HCT116 (cell line): ENCODE measurements around the gene TLL2. TPM values are rescaled to one million over a fixed set of nuclear protein-coding genes. Genes with fewer than 3 reads are reported as not detected.

Source experiments
- ATAC-seq: fragments of 200-7000 bp; cut with Tn5 transposase; 2 replicates; pipeline ENCODE4 v1.9.1; 2020; ENCODE audit warnings: mild to moderate bottlenecking, moderate library complexity
- BruUV-seq: library from RNA; stranded (reverse); fragments of 400-500 nt; replicated peaks from 2 replicates; lab custom pipeline; 2021; lab: Mats Ljungman, UMichigan
- CTCF ChIA-PET: fragments of 300-600 bp; sonication (Branson Sonifier 250); formaldehyde crosslinking; loops from one replicate; lab custom pipeline; 2021; ENCODE audit warnings: antibody characterized with exemption; lab: Charles Lee
- POLR2A ChIA-PET: fragments of 300-600, 350-600 bp; sonication (Branson Sonifier 250); formaldehyde crosslinking; loops from one replicate; lab custom pipeline; 2021; ENCODE audit warnings: antibody characterized with exemption; lab: Charles Lee
- RAD21 ChIA-PET, 2 experiments: fragments of 300-600 bp; sonication (Branson Sonifier 250); formaldehyde crosslinking; loops; one replicate each; lab custom pipeline; 2023; ENCODE audit warnings: low total read pairs in 2 of 2; ENCODE audit not compliant: uncharacterized antibody in 2 of 2, unreplicated experiment in 2 of 2, low non-redundant PET in 1 of 2; lab: Charles Lee
- DNase-seq: peaks from one replicate; pipeline ENCODE4 v3.0.0-alpha.2; 2010; ENCODE audit warnings: low read depth, low spot score
- H2AFZ ChIP-seq: fragments of 200-600 bp; shearing (Covaris generic), sonication (generic); 2 replicates; pipeline ENCODE4 v1.6.1; 2017; ENCODE audit warnings: low read depth, mixed run types, mixed read lengths, antibody characterized with exemption, low read length; ENCODE audit not compliant: poor library complexity, severe bottlenecking
- H3K27ac ChIP-seq: 2 replicates; pipeline ENCODE4 v1.5.1; 2012; ENCODE audit warnings: low read depth, low read length
- H3K27me3 ChIP-seq: fragments of 200-600 bp; sonication (generic); 2 replicates; pipeline ENCODE4 v1.6.1; 2016; ENCODE audit warnings: mixed run types, low read length, mixed read lengths; ENCODE audit not compliant: insufficient read depth
- H3K36me3 ChIP-seq, 2 experiments: fragments of 200-500 bp in 1 of 2; fragments of 200-600 bp in 1 of 2; sonication (Bioruptor generic) in 1 of 2; sonication (generic) in 1 of 2; 2 replicates each; pipeline versions ENCODE4 v1.5.1 to v1.6.1; 2014 to 2016; ENCODE audit warnings: low read length in 2 of 2, inconsistent platforms in 1 of 2, mixed read lengths in 1 of 2, mixed run types in 1 of 2; ENCODE audit not compliant: insufficient read depth in 2 of 2, control insufficient read depth in 1 of 2
- H3K4me1 ChIP-seq, 2 experiments: fragments of 200-600 bp in 1 of 2; sonication (generic) in 1 of 2; 2 replicates each; pipeline versions ENCODE4 v1.5.1 to v1.6.1; 2012 to 2017; ENCODE audit warnings: low read length in 2 of 2, inconsistent platforms in 1 of 2, mild to moderate bottlenecking in 1 of 2, mixed read lengths in 1 of 2, mixed run types in 1 of 2, moderate library complexity in 1 of 2; ENCODE audit not compliant: insufficient read depth in 2 of 2, control insufficient read depth in 1 of 2
- H3K4me2 ChIP-seq: fragments of 200-600 bp; sonication (generic); 2 replicates; pipeline ENCODE4 v1.6.1; 2017; ENCODE audit warnings: mixed run types, low read length, mixed read lengths
- H3K4me3 ChIP-seq, 2 experiments: fragments of 200-600 bp in 1 of 2; sonication (generic) in 1 of 2; replicated peaks in 1 of 2; 2 replicates each; pipeline ENCODE4 v1.5.1; 2011 to 2016; ENCODE audit warnings: low read length in 2 of 2, control low read depth in 1 of 2, low read depth in 1 of 2, mild to moderate bottlenecking in 1 of 2, mixed read lengths in 1 of 2, mixed run types in 1 of 2
- H3K79me2 ChIP-seq: fragments of 200-600 bp; sonication (generic); 2 replicates; pipeline ENCODE4 v1.6.1; 2017; ENCODE audit warnings: mild to moderate bottlenecking, mixed run types, low read length, moderate library complexity, mixed read lengths; ENCODE audit not compliant: insufficient read depth
- H3K9ac ChIP-seq: fragments of 200-600 bp; sonication (generic); 2 replicates; pipeline ENCODE4 v1.6.1; 2016; ENCODE audit warnings: low read length, mixed read lengths
- H3K9me2 ChIP-seq: fragments of 200-600 bp; sonication (generic), shearing (Covaris generic); 2 replicates; pipeline ENCODE4 v1.6.1; 2017; ENCODE audit warnings: mixed run types, mild to moderate bottlenecking, moderate library complexity; ENCODE audit not compliant: insufficient read depth
- H3K9me3 ChIP-seq, 2 experiments: fragments of 200-500 bp in 1 of 2; fragments of 200-600 bp in 1 of 2; sonication (Bioruptor generic) in 1 of 2; sonication (generic) in 1 of 2; 2 replicates each; pipeline ENCODE4 v1.6.1; 2014 to 2017; ENCODE audit warnings: low read length in 2 of 2, mixed read lengths in 2 of 2, inconsistent platforms in 1 of 2, low read depth in 1 of 2, mild to moderate bottlenecking in 1 of 2, mixed run types in 1 of 2, moderate library complexity in 1 of 2; ENCODE audit not compliant: control insufficient read depth in 1 of 2, insufficient read depth in 1 of 2
- H4K20me1 ChIP-seq: fragments of 200-600 bp; sonication (generic), shearing (Covaris generic); 2 replicates; pipeline ENCODE4 v1.6.1; 2017; ENCODE audit warnings: mixed run types, mild to moderate bottlenecking, moderate library complexity; ENCODE audit not compliant: insufficient read depth
- ATF3 ChIP-seq: IDR thresholded peaks from 2 replicates; pipeline ENCODE4 v1.6.1; 2012
- CBX3 ChIP-seq: IDR thresholded peaks from 2 replicates; pipeline ENCODE4 v1.6.1; 2012; ENCODE audit warnings: low read depth
- CEBPB ChIP-seq: IDR thresholded peaks from 2 replicates; pipeline ENCODE4 v1.6.1; 2012; ENCODE audit warnings: low read depth
- CTCF ChIP-seq, 3 experiments: fragments of 200-600 bp in 1 of 3; sonication (generic) in 1 of 3; IDR thresholded peaks in 2 of 3; conservative IDR thresholded peaks in 1 of 3; 2 replicates each; pipeline ENCODE4 v1.5.1; 2012 to 2017; ENCODE audit warnings: low read depth in 2 of 3, low read length in 2 of 3, antibody characterized with exemption in 1 of 3, borderline replicate concordance in 1 of 3, control low read depth in 1 of 3, mild to moderate bottlenecking in 1 of 3, mixed read lengths in 1 of 3, mixed run types in 1 of 3, moderate library complexity in 1 of 3; ENCODE audit not compliant: insufficient read depth in 1 of 3
- EGR1 ChIP-seq: IDR thresholded peaks from 2 replicates; pipeline ENCODE4 v1.6.1; 2012; ENCODE audit warnings: low read depth
- ELF1 ChIP-seq: IDR thresholded peaks from 2 replicates; pipeline ENCODE4 v1.6.1; 2012; ENCODE audit warnings: low read depth, borderline replicate concordance
- EZH2phosphoT487 ChIP-seq: fragments of 200-600 bp; IDR thresholded peaks from 2 replicates; pipeline ENCODE4 v1.6.1; 2018; ENCODE audit warnings: antibody characterized with exemption, borderline replicate concordance
- FOSL1 ChIP-seq: IDR thresholded peaks from 2 replicates; pipeline ENCODE4 v1.6.1; 2012; ENCODE audit warnings: low read depth
- JUND ChIP-seq: IDR thresholded peaks from 2 replicates; pipeline ENCODE4 v1.6.1; 2012
- MAX ChIP-seq: IDR thresholded peaks from 2 replicates; pipeline ENCODE4 v1.6.1; 2012
- POLR2AphosphoS5 ChIP-seq: IDR thresholded peaks from 2 replicates; pipeline ENCODE4 v1.6.1; 2011; ENCODE audit warnings: mild to moderate bottlenecking, low read depth, low read length, moderate library complexity
- RAD21 ChIP-seq: IDR thresholded peaks from 2 replicates; pipeline ENCODE4 v1.6.1; 2012; ENCODE audit warnings: low read depth, mild to moderate bottlenecking
- REST ChIP-seq: IDR thresholded peaks from 2 replicates; pipeline ENCODE4 v1.6.1; 2012; ENCODE audit warnings: low read depth
- SIN3A ChIP-seq: IDR thresholded peaks from 2 replicates; pipeline ENCODE4 v1.6.1; 2012; ENCODE audit warnings: low read depth
- SP1 ChIP-seq: IDR thresholded peaks from 2 replicates; pipeline ENCODE4 v1.6.1; 2012; ENCODE audit warnings: low read depth
- YY1 ChIP-seq: IDR thresholded peaks from 2 replicates; pipeline ENCODE4 v1.6.1; 2011; ENCODE audit warnings: low read length, low read depth, moderate library complexity, mild to moderate bottlenecking; ENCODE audit not compliant: insufficient replicate concordance; ENCODE audit errors: extremely low read depth
- ZBTB33 ChIP-seq: IDR thresholded peaks from 2 replicates; pipeline ENCODE4 v1.6.1; 2011; ENCODE audit warnings: mild to moderate bottlenecking, low read length, moderate library complexity; ENCODE audit not compliant: insufficient replicate concordance; ENCODE audit errors: extremely low read depth
- ZFX ChIP-seq: fragments of 450-650 bp; IDR thresholded peaks from 2 replicates; pipeline ENCODE4 v1.6.1; 2017
- ZNF274 ChIP-seq: fragments of 200-500 bp; sonication (Bioruptor generic); IDR thresholded peaks from 2 replicates; pipeline ENCODE4 v1.6.1; 2014; ENCODE audit warnings: mild to moderate bottlenecking, low read depth, low read length, inconsistent platforms
- intact Hi-C: fragments of 100-400 bp; cut with micrococcal nuclease; formaldehyde crosslinking; loops from 2 replicates; pipeline ENCODE4 v1.10.0; 2022
- total RNA-seq: library from RNA; stranded (reverse); gene quantifications from one replicate; pipeline ENCODE4 v1.2.1, GENCODE V29; 2021; ENCODE audit not compliant: unreplicated experiment

TLL2 gene
- total RNA-seq, 1 experiment from 2014 or later: 1.3 TPM

GRCh38 chr10:96419351-96419750 lies 94.4 kb downstream of the TLL2 start:
- no peaks in the 10 kb centered on the region for H3K79me2 ChIP-seq
- H4K20me1 ChIP-seq: no peaks in the 10 kb centered on the region
- H3K9me2 ChIP-seq: no peaks in the 10 kb centered on the region
- ChIA-PET RAD21 (no interaction called here), POLR2A (no interaction called here)
- DNase-seq: no peak
- no peaks in the 10 kb centered on the region; the same call in 1 of the 2 replicates for H3K27me3 ChIP-seq
- BruUV-seq: no TSS peak
- no peak overlapping the region for H3K9ac ChIP-seq
- no peak overlapping the region for H2AFZ ChIP-seq
- H3K27ac ChIP-seq: no peak overlapping the region
- H3K4me3 ChIP-seq: no peak overlapping the region
- TF ChIP-seq RAD21 (no peak), ATF3 (no peak), CBX3 (no peak), YY1 (no peak), JUND (no peak), POLR2AphosphoS5 (no peak), REST (no peak), SP1 (no peak), FOSL1 (no peak), EGR1 (no peak), CEBPB (no peak), MAX (no peak), ZFX (no peak), ELF1 (no peak), CTCF (IDR thresholded peaks at IDR 0.05 in 2 of 3, conservative IDR thresholded peaks at IDR 0.05 in 1 of 3; ENCODE audit: borderline replicate concordance in 1 of 3, insufficient read depth in 1 of 3, low read depth in 2 of 3, low read length in 2 of 3) (no peak), ZBTB33 (no peak), EZH2phosphoT487 (no peak), ZNF274 (no peak), SIN3A (no peak)
- TF ChIP-seq, all 23 proteins: peak for 0
- H3K4me1 ChIP-seq: no peaks in the 10 kb centered on the region
- ATAC-seq: no peak
- H3K36me3 ChIP-seq: no peaks in the 10 kb centered on the region
- CTCF ChIA-PET: no interaction called here
- H3K9me3 ChIP-seq: no peaks in the 10 kb centered on the region
- intact Hi-C loops: no loop called here
- no peak overlapping the region for H3K4me2 ChIP-seq
